Endothelial cell of umbilical vein (primary cell): ENCODE results near the gene PLA2G2D.

Experiments used
- CTCF ChIP-seq, 2 donors: IDR thresholded peaks; 1 replicate in 1 of 2; 2 replicates in 1 of 2; pipeline ENCODE4 v1.5.1; 2011; ENCODE audit warnings: low read length in 2 of 2, mild to moderate bottlenecking in 2 of 2, moderate library complexity in 2 of 2, control low read depth in 1 of 2, inconsistent platforms in 1 of 2, low read depth in 1 of 2; ENCODE audit not compliant: insufficient read depth in 1 of 2; ENCODE audit errors: extremely low read depth in 1 of 2
- EZH2 ChIP-seq: IDR thresholded peaks from 2 replicates; pipeline ENCODE4 v1.6.1; 2012; ENCODE audit warnings: borderline replicate concordance, low read depth, mild to moderate bottlenecking, moderate library complexity, low read length, inconsistent platforms; ENCODE audit not compliant: severe bottlenecking
- JUN ChIP-seq: IDR thresholded peaks from 2 replicates; pipeline ENCODE4 v1.6.1; 2011; ENCODE audit warnings: borderline replicate concordance, low read depth; ENCODE audit not compliant: insufficient read length, insufficient read depth
- MAX ChIP-seq: IDR thresholded peaks from 2 replicates; pipeline ENCODE4 v1.6.1; 2011; ENCODE audit not compliant: insufficient read depth, insufficient read length
- POLR2A ChIP-seq: IDR thresholded peaks from 2 replicates; pipeline ENCODE4 v1.6.1; 2012; ENCODE audit warnings: low read depth, mild to moderate bottlenecking, control low read depth, low read length

- TF ChIP-seq CTCF (IDR thresholded peaks at IDR 0.05; ENCODE audit: extremely low read depth in 1 of 2, insufficient read depth in 1 of 2, low read depth in 1 of 2, low read length in 2 of 2) = no peak
- no peak for TF ChIP-seq EZH2
- TF ChIP-seq JUN = no peak
- TF ChIP-seq MAX = no peak
- no peak for TF ChIP-seq POLR2A
These were observed 49.5 kb upstream of the PLA2G2D start for GRCh38 chr1:20168564-20169491.
